GM18907 (cell line): ENCODE results near the gene HDDC3.

Experiments
- ATAC-seq: cut with Tn5 transposase; IDR thresholded peaks from one replicate; pipeline ENCODE4 v1.9.1; 2021; ENCODE audit warnings: mild to moderate bottlenecking, moderate library complexity; ENCODE audit not compliant: unreplicated experiment

HDDC3 gene

GRCh38 chr15:90931828-90932659 lies at the start of gene HDDC3:
Gene HDDC3 (minus strand): TSS chr15:90932549. CDS start chr15:90932540, 9 bp downstream.
- peak; percentile 54 for ATAC-seq

GRCh38 chr15:90982135-90982534 lies 49.8 kb upstream of the HDDC3 start:
- peak; percentile 41 for ATAC-seq

GRCh38 chr15:90981681-90982080 lies 49.3 kb upstream of the HDDC3 start:
- ATAC-seq: peak; percentile 62

- no peak for ATAC-seq
Observed at GRCh38 chr15:90979582-90979981, 47.2 kb upstream of the HDDC3 start.

- no peak for ATAC-seq
Observed at GRCh38 chr15:90974216-90974615, 41.9 kb upstream of the HDDC3 start.

- no peak for ATAC-seq
Observed at GRCh38 chr15:90972133-90972532, 39.8 kb upstream of the HDDC3 start.

- ATAC-seq: no peak
Observed at GRCh38 chr15:90970274-90970673, 37.9 kb upstream of the HDDC3 start.

- no peak for ATAC-seq
Observed at GRCh38 chr15:90968434-90968833, 36.1 kb upstream of the HDDC3 start.

GRCh38 chr15:90967206-90967605 lies 34.9 kb upstream of the HDDC3 start:
- ATAC-seq: no peak

- no peak for ATAC-seq
Observed at GRCh38 chr15:90966262-90966661, 33.9 kb upstream of the HDDC3 start.

- ATAC-seq: no peak
Observed at GRCh38 chr15:90962021-90962420, 29.7 kb upstream of the HDDC3 start.

GRCh38 chr15:90960298-90961091 lies 28.1 kb upstream of the HDDC3 start:
- no peak for ATAC-seq

- no peak for ATAC-seq
Observed at GRCh38 chr15:90959894-90960293, 27.5 kb upstream of the HDDC3 start.

- no peak for ATAC-seq
Observed at GRCh38 chr15:90959028-90959595, 26.8 kb upstream of the HDDC3 start.

- ATAC-seq: no peak
Observed at GRCh38 chr15:90957791-90958190, 25.4 kb upstream of the HDDC3 start.

GRCh38 chr15:90957031-90957790 lies 24.9 kb upstream of the HDDC3 start:
- no peak for ATAC-seq

- ATAC-seq: no peak
Observed at GRCh38 chr15:90956274-90957030, 24.1 kb upstream of the HDDC3 start.

- ATAC-seq: no peak
Observed at GRCh38 chr15:90955624-90956273, 23.4 kb upstream of the HDDC3 start.

GRCh38 chr15:90954712-90955623 lies 22.6 kb upstream of the HDDC3 start, which contains the start of gene RCCD1:
Gene RCCD1 (plus strand): TSS chr15:90954884. CDS start chr15:90956735, 1,851 bp downstream.
- ATAC-seq: peak; percentile 93
